ENCODE results near the gene NAE1. TPM values are rescaled to one million over a fixed set of nuclear protein-coding genes. Genes with fewer than 3 reads are reported as not detected.

NAE1 gene
- polyA plus RNA-seq, 1 donor (not counting 4 experiments of a cell fraction or from before 2014, with no cell fraction given), result 113 TPM

GRCh38 chr16:66840883-66841282, 10.1 kb upstream of the NAE1 start:
- Histone ChIP-seq H3K9ac (ENCODE audit: control insufficient read depth, extremely low read depth, insufficient read depth, low read length) (no peak overlapping the region), H3K4me2 (ENCODE audit: control insufficient read depth, extremely low read depth, insufficient read depth, low read depth, low read length) (no peak overlapping the region), H4K20me1 (ENCODE audit: control insufficient read depth, extremely low read depth, insufficient read depth, low read length) (no peaks in the 10 kb centered on the region), H3K27ac (ENCODE audit: control insufficient read depth, insufficient read depth, low read length) (no peak overlapping the region), H3K4me3 (ENCODE audit: control insufficient read depth in 2 of 3, extremely low read depth in 1 of 3, insufficient read depth in 2 of 3, low read depth in 1 of 3, low read length in 3 of 3) (no peak overlapping the region), H2AFZ (ENCODE audit: control insufficient read depth, low read length) (no peak overlapping the region), H3K4me1 (ENCODE audit: control insufficient read depth, extremely low read depth, insufficient read depth, low read length) (no peaks in the 10 kb centered on the region), H3K79me2 (ENCODE audit: control insufficient read depth, insufficient read depth, low read length) (no peaks in the 10 kb centered on the region), H3K36me3 (ENCODE audit: control insufficient read depth in 2 of 2, extremely low read depth in 1 of 2, insufficient read depth in 2 of 2, low read length in 2 of 2) (no peaks in the 10 kb centered on the region), H3K27me3 (ENCODE audit: control insufficient read depth, extremely low read depth, insufficient read depth, low read length) (peaks cover 28% of the 10 kb centered on the region), H3K9me3 (ENCODE audit: control insufficient read depth, low read depth, low read length) (no peaks in the 10 kb centered on the region), H3K9me1 (ENCODE audit: control insufficient read depth, extremely low read depth, insufficient read depth, low read length) (no peaks in the 10 kb centered on the region)
- TF ChIP-seq, protein P1, sequence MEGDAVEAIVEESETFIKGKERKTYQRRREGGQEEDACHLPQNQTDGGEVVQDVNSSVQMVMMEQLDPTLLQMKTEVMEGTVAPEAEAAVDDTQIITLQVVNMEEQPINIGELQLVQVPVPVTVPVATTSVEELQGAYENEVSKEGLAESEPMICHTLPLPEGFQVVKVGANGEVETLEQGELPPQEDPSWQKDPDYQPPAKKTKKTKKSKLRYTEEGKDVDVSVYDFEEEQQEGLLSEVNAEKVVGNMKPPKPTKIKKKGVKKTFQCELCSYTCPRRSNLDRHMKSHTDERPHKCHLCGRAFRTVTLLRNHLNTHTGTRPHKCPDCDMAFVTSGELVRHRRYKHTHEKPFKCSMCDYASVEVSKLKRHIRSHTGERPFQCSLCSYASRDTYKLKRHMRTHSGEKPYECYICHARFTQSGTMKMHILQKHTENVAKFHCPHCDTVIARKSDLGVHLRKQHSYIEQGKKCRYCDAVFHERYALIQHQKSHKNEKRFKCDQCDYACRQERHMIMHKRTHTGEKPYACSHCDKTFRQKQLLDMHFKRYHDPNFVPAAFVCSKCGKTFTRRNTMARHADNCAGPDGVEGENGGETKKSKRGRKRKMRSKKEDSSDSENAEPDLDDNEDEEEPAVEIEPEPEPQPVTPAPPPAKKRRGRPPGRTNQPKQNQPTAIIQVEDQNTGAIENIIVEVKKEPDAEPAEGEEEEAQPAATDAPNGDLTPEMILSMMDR (optimal IDR thresholded peaks at IDR 0.05 in 1 of 3, IDR thresholded peaks at IDR 0.05 in 1 of 3, conservative IDR thresholded peaks at IDR 0.05 in 1 of 3; ENCODE audit: extremely low read depth in 1 of 3, insufficient read depth in 2 of 3, low read length in 3 of 3), result no peak
- no peak for TF ChIP-seq EZH2 (IDR thresholded peaks at IDR 0.05; ENCODE audit: low read length)
- FAIRE-seq (no peak), DNase-seq (ENCODE audit: low read depth, low spot score) (no peak)
- dilution Hi-C loops (cut with MboI; ENCODE audit: extremely low pct_ligation_motif_present, low sequenced_read_pairs), result no loop called here

DNA sequence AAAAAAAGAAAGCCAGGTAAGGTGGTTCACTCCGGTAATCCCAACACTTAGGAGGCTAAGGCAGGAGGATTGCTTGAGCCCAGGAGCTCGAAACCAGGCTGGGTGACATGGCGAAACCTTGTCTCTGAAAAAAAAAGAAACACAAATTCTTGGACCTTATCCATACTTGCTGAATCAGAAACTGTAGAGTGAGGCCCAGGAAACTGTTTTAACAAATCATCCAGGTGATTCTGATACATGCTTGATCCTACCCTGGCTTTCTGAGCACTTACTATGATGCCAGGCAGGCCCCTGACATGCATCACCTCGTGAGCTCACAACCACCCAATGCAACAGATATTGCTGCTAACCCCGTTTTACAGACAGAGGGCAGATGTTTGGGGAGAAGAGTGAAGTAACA, 4.0 kb upstream of the NAE1 start:
- peaks cover 8% of the 10 kb centered on the region for H3K79me2 ChIP-seq (ENCODE audit: control insufficient read depth, insufficient read depth, low read length)
- no peak overlapping the region for H3K4me2 ChIP-seq (ENCODE audit: control insufficient read depth, extremely low read depth, insufficient read depth, low read depth, low read length)
- TF ChIP-seq, protein P1 (optimal IDR thresholded peaks at IDR 0.05 in 1 of 3, IDR thresholded peaks at IDR 0.05 in 1 of 3, conservative IDR thresholded peaks at IDR 0.05 in 1 of 3; ENCODE audit: extremely low read depth in 1 of 3, insufficient read depth in 2 of 3, low read length in 3 of 3), result no peak
- TF ChIP-seq EZH2 (IDR thresholded peaks at IDR 0.05; ENCODE audit: low read length), result no peak
- peaks cover 12% of the 10 kb centered on the region for H3K4me1 ChIP-seq (ENCODE audit: control insufficient read depth, extremely low read depth, insufficient read depth, low read length)
- no peak overlapping the region for H3K9ac ChIP-seq (ENCODE audit: control insufficient read depth, extremely low read depth, insufficient read depth, low read length)
- H3K27ac ChIP-seq (ENCODE audit: control insufficient read depth, insufficient read depth, low read length), result no peak overlapping the region
- no peaks in the 10 kb centered on the region for H3K9me3 ChIP-seq (ENCODE audit: control insufficient read depth, low read depth, low read length)
- dilution Hi-C loops (cut with MboI; ENCODE audit: extremely low pct_ligation_motif_present, low sequenced_read_pairs), result no loop called here
- no peaks in the 10 kb centered on the region for H3K27me3 ChIP-seq (ENCODE audit: control insufficient read depth, extremely low read depth, insufficient read depth, low read length)
- DNase-seq (ENCODE audit: low read depth, low spot score) (no peak), FAIRE-seq (no peak)
- H3K36me3 ChIP-seq (ENCODE audit: control insufficient read depth in 2 of 2, extremely low read depth in 1 of 2, insufficient read depth in 2 of 2, low read length in 2 of 2), result no peaks in the 10 kb centered on the region
- no peak overlapping the region for H3K4me3 ChIP-seq (ENCODE audit: control insufficient read depth in 2 of 3, extremely low read depth in 1 of 3, insufficient read depth in 2 of 3, low read depth in 1 of 3, low read length in 3 of 3)
- H4K20me1 ChIP-seq (ENCODE audit: control insufficient read depth, extremely low read depth, insufficient read depth, low read length), result no peaks in the 10 kb centered on the region
- no peaks in the 10 kb centered on the region for H3K9me1 ChIP-seq (ENCODE audit: control insufficient read depth, extremely low read depth, insufficient read depth, low read length)
- no peak overlapping the region for H2AFZ ChIP-seq (ENCODE audit: control insufficient read depth, low read length)

Measured in keratinocyte (primary cell).